Breast epithelium (tissue), 4 donors: ENCODE data around the gene FHIT. TPM values are rescaled to one million over a fixed set of nuclear protein-coding genes. Genes with fewer than 3 reads are reported as not detected.

Experiments
- DNase-seq, 2 donors: peaks; one replicate each; pipeline ENCODE4 v3.0.0-alpha.2; 2019; ENCODE audit warnings: low spot score in 2 of 2
- H3K27ac ChIP-seq, 2 donors: fragments of 200-600 bp; sonication (generic) in 1 of 2; one replicate each; pipeline ENCODE4 v1.5.1; 2016 to 2019; ENCODE audit warnings: mild to moderate bottlenecking in 1 of 2
- H3K27me3 ChIP-seq, 2 donors: fragments of 200-600 bp; sonication (generic) in 1 of 2; one replicate each; pipeline versions ENCODE4 v1.5.1 to v1.6.0; 2017 to 2019; ENCODE audit warnings: control low read depth in 1 of 2, mild to moderate bottlenecking in 1 of 2
- H3K36me3 ChIP-seq: fragments of 200-600 bp; one replicate; pipeline ENCODE4 v1.5.1; 2019
- H3K4me1 ChIP-seq, 2 donors: fragments of 200-600 bp; sonication (generic); one replicate each; pipeline ENCODE4 v1.5.1; 2016 to 2019; ENCODE audit warnings: control low read depth in 1 of 2
- H3K4me3 ChIP-seq, 3 donors: fragments of 200-600 bp; sonication (generic); 1 replicate in 2 of 3; 2 replicates in 1 of 3; pipeline ENCODE4 v1.5.1; 2016 to 2019; ENCODE audit warnings: mild to moderate bottlenecking in 3 of 3, moderate library complexity in 2 of 3
- H3K9me3 ChIP-seq, 2 donors: fragments of 200-600 bp; sonication (generic) in 1 of 2; one replicate each; pipeline ENCODE4 v1.5.1; 2016 to 2019; ENCODE audit warnings: control low read depth in 1 of 2
- CTCF ChIP-seq, 3 donors: fragments of 450-650 bp; IDR thresholded peaks; one replicate each; pipeline ENCODE4 v1.5.1; 2016 to 2017; ENCODE audit warnings: antibody characterized with exemption in 3 of 3, mild to moderate bottlenecking in 3 of 3, moderate library complexity in 3 of 3
- POLR2A ChIP-seq: fragments of 450-650 bp; IDR thresholded peaks from one replicate; pipeline ENCODE4 v1.6.1; 2016; ENCODE audit warnings: antibody characterized with exemption, mild to moderate bottlenecking, moderate library complexity
- POLR2AphosphoS5 ChIP-seq, 3 donors: sonication (generic); formaldehyde crosslinking; IDR thresholded peaks; one replicate each; pipeline ENCODE4 v1.6.1; 2017; ENCODE audit warnings: antibody characterized with exemption in 3 of 3
- intact Hi-C: fragments of 100-400 bp; cut with DNase I; formaldehyde crosslinking; loops from one replicate; pipeline ENCODE4 v1.15.1; 2023; ENCODE audit warnings: low total_unique reads
- total RNA-seq, 3 donors: library from RNA; depleted of rRNA; stranded (reverse); fragments of >200 nt; gene quantifications; one replicate each; pipeline ENCODE4 v1.1.0, GENCODE V29; 2016

The FHIT gene
- total RNA-seq, 3 donors from 2014 or later = 9.0 to 19.2 (median 17.7) TPM

GRCh38 chr3:60142009-60142408, 1109.2 kb downstream of the FHIT start:
- Histone ChIP-seq H3K4me1 (no peaks in the 10 kb centered on the region), H3K9me3 (no peaks in the 10 kb centered on the region), H3K36me3 (no peaks in the 10 kb centered on the region), H3K27me3 (no peaks in the 10 kb centered on the region), H3K27ac (no peak overlapping the region), H3K4me3 (no peak overlapping the region)
- intact Hi-C loops = no loop called here
- TF ChIP-seq POLR2AphosphoS5 (IDR thresholded peaks at IDR 0.05) = no peak
- TF ChIP-seq CTCF (IDR thresholded peaks at IDR 0.05) = no peak
- TF ChIP-seq POLR2A = no peak
- DNase-seq = no peak

- no peak overlapping the region for H3K27ac ChIP-seq
- no peaks in the 10 kb centered on the region for H3K4me1 ChIP-seq
- TF ChIP-seq POLR2A (no peak), POLR2AphosphoS5 (IDR thresholded peaks at IDR 0.05) (no peak), CTCF (IDR thresholded peaks at IDR 0.05) (no peak)
- intact Hi-C loops = no loop called here
- no peaks in the 10 kb centered on the region for H3K36me3 ChIP-seq
- H3K27me3 ChIP-seq = no peaks in the 10 kb centered on the region
- no peak for DNase-seq
- H3K4me3 ChIP-seq = no peak overlapping the region
- H3K9me3 ChIP-seq = no peaks in the 10 kb centered on the region
Measured at GRCh38 chr3:60140160-60140559, 1111.1 kb downstream of the FHIT start.

DNA sequence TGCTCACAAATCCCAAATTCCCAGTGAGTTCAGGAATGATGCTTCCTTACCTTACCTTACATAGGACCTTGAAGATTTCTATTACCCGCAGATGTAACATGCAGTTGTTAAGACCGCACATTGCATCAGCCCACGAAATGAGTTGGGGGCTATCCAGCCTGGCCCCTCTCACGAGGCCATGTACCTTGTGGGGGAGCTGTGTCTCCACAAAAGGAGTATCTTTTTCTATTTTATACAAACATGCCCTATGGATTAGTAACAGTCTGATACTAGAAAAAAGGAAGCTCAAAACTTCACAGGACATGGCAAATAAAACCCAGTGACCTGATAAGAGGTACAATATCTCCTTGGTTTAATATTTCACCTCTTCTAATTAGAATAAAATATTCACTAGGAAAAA, 1114.7 kb downstream of the FHIT start:
- DNase-seq = no peak

DNA sequence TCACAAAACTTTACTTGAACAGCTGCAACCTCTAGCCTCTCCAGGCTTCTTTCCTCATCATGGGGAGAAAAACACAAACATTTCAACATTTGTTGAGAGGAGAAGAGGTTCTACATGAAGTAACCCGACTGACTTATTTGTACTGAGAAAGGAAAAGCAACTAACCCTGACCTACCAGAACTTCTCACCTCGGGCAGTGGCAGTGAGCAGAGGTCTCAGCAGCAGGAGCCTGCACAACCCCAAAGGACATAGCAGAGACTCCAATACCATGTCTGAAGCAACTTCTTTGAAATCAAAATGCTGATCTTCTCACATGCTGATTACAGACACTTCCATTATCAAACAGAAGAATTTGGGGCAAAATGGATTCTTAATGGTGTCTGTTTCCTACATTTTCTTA, 1115.8 kb downstream of the FHIT start:
- DNase-seq = no peak
- intact Hi-C loops = no loop called here
- H3K27ac ChIP-seq = no peak overlapping the region

More for the DNA sequence above, 1114.7 kb downstream of the FHIT start:
- Histone ChIP-seq H3K27me3 (no peaks in the 10 kb centered on the region), H3K36me3 (no peaks in the 10 kb centered on the region), H3K4me3 (no peak overlapping the region), H3K27ac (no peak overlapping the region), H3K9me3 (no peaks in the 10 kb centered on the region), H3K4me1 (no peaks in the 10 kb centered on the region)
- intact Hi-C loops = no loop called here
- no peak for TF ChIP-seq POLR2A
- no peak for TF ChIP-seq POLR2AphosphoS5 (IDR thresholded peaks at IDR 0.05)
- no peak for TF ChIP-seq CTCF (IDR thresholded peaks at IDR 0.05)

More for the DNA sequence above, 1115.8 kb downstream of the FHIT start:
- Histone ChIP-seq H3K4me3 (no peak overlapping the region), H3K9me3 (no peaks in the 10 kb centered on the region), H3K4me1 (no peaks in the 10 kb centered on the region), H3K36me3 (no peaks in the 10 kb centered on the region), H3K27me3 (no peaks in the 10 kb centered on the region)
- TF ChIP-seq CTCF (IDR thresholded peaks at IDR 0.05) = no peak
- no peak for TF ChIP-seq POLR2A
- TF ChIP-seq POLR2AphosphoS5 (IDR thresholded peaks at IDR 0.05) = no peak
